ENCODE measurements around the gene PYROXD2.

GRCh38 chr10:98410759-98411158 is 4.2 kb downstream of the PYROXD2 start:
- TF ChIP-seq CTCF (IDR thresholded peaks at IDR 0.05) (no peak), POLR2A (IDR thresholded peaks at IDR 0.05) (no peak)
